RCC 7860 (cell line): Measurements from ENCODE around the gene GOLPH3.
"Not testable (repeated sequence)": the region's sequence is repeated elsewhere in the genome, so short reads cannot be mapped to it uniquely, and the experiment has no call there.

Experiments
- DNase-seq: peaks from one replicate; pipeline ENCODE4 v3.0.0-alpha.2; 2015; ENCODE audit warnings: low spot score
- FAIRE-seq: peaks from 2 replicates; lab custom pipeline; 2012; peaks lifted over from hg19 to GRCh38; lab: Jason Lieb, UNC

Gene GOLPH3

DNA sequence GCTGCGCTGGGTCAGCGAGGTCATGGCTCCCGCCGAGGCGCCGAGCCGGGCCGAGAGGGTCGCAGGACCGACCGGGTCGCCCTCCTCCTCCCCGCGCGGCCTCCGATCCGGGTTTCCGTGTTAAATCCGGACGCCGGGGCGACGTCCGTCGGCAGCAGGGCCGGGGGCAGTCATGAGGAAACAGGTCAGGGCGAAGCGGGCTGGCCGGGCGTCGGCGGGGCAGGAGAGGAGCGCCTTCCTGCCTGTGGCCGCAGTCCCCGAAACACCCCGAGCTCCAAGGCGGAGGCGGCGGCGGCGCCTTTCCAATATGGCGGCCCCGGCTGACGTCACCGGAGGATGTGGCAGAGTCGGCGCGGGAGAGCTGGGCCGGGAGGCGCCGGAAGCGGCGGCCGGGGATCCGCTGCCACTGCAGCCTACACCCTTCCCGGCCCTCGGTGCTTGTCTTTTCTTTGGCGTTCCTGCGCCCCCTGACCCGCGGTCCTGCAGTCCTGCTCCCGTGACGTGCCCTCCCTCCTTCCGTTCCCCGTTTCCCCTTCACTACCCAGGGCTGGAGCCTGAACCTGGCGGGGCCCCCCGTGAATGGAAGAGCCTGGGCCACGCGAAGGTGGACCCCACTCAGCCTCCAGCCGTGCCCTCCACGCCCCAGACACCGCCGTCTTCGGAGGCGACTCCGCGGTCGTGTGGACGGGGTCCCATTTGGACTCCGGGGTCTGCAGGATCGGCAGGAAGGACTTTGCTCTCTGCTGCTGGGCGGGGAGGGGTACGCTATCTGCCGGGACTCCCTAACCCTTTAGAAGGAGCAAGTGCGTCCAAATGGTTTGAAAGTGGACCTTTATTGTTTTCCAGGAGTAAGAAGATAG is at the start of gene GOLPH3:
Gene GOLPH3, minus strand, starts transcription at position 309 of the 860 bp plus-strand sequence. Its CDS starts 285 bp downstream, at position 24.
- DNase-seq (peak; percentile 86), FAIRE-seq (no peak)

DNA sequence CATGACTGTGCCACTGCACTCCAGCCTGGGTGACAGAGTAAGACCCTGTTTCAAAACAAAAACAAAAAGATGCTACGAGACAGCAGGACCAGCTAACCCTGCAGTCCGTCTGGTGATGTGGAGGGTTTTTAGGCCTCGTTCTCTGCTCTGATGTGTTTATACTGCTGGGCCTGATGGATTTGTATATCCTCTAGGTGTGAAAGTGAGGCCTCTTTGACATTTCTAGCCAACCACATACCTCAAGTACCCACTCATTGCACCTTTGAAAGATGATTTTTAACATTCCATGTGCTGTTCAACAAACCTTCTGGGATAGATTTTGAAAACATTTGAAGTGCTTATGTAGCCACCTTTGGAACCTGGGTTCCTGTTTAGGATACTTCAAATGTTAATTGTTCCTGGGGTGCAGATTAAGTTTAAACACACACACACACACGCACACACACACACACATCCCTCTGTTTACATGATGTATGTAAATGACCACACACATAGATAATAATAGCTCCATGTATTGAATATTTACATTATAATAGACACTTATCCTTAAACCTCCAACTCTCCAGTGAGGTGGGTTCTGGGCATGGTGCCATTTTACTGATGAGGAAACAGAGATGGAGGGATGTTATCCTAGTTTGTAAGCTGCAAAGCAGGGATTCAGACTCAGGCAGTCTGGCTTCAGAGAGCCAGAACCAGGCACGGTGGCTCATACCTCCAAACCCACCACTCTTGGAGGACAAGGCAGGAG is 48.8 kb upstream of the GOLPH3 start:
- no peak for FAIRE-seq
- DNase-seq: no peak

DNA sequence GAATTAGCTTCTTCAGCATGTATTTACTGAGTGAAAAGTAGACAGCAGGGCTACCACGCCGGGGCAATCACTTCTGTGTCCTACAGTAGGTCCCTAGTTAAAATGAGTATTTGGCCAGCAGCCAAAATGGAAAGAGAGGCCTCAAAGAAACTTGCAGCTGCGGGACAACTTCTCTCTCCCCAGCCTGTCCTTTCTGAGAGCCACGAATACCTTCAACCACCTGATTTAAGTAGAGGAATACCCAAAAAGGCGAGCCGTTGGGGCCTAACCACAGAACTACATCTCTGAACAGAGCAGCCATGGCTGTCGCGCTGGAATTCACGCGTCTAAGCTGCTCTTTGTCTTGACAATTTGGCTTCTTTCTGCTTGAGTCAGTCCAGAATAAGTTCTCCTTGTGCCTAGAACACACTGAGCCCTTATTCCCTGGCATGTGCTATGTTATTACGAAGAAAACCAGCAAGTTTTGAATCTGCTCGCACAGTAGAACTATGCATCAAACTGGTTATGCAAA is 43.8 kb upstream of the GOLPH3 start:
- no peak for FAIRE-seq

DNA sequence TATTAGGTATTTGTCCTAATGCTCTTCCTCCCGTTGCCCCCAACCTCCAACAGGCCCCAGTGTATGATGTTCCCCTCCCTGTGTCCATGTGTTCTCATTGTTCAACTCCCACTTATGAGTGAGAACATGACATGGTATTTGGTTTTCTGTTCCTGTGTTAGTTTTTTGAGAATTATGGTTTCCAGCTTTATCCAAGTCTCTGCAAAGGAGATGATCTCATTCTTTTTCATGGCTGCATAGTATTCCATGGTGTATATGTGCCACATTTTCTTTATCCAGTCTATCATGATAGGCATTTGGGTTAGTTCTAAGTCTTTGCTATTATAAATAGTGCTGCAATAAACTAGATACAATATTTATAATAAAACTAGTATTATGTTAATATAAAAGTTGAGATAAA is 40.2 kb upstream of the GOLPH3 start:
- DNase-seq, FAIRE-seq: not testable (repeated sequence)

More for the DNA sequence above, 43.8 kb upstream of the GOLPH3 start:
- no peak for DNase-seq

DNA sequence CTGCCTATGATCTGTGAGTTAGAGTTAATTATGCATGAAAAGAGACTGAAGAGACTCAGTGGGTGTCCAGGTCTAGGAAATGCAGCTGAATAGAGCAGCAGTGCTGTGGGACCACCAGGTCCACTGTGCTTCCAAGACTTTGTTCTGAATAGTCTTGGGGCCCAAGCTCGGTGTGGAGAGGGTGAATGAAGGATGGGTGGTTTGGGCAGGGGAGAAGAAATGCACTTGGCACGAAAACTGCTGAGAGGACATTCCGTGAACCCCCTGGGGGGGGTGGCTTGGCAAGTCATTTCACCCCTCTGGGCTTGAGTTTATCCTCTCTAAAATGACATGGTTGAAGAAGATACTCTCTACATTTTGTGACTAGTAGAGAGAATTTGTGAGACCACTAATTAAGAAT is 36.0 kb upstream of the GOLPH3 start:
- DNase-seq (no peak), FAIRE-seq (no peak)

DNA sequence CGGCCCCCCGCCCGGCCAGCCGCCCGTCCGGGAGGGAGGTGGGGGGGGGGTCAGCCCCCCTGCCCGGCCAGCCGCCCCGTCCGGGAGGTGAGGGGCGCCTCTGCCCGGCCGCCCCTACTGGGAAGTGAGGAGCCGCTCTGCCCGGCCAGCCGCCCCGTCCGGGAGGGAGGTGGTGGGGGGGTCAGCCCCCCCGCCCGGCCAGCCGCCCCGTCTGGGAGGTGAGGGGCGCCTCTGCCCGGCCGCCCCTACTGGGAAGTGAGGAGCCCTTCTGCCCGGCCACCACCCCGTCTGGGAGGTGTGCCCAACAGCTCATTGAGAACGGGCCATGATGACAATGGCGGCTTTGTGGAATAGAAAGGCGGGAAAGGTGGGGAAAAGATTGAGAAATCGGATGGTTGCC is 34.7 kb upstream of the GOLPH3 start:
- FAIRE-seq, DNase-seq: not testable (repeated sequence)

DNA sequence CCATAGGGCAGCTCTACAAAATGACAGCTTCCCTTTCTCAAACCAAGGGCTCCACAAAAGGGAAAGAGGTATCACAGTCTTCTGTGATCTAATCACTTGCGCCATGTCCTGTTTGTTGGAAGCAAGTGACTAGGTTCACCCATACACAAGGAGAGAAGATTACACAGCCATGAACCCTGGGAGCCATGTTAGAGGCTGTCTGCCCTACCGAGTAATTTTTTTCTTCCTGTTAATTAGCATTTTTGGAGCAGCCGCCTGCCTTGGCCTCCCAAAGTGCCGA is 33.2 kb upstream of the GOLPH3 start:
- FAIRE-seq: no peak
- no peak for DNase-seq

DNA sequence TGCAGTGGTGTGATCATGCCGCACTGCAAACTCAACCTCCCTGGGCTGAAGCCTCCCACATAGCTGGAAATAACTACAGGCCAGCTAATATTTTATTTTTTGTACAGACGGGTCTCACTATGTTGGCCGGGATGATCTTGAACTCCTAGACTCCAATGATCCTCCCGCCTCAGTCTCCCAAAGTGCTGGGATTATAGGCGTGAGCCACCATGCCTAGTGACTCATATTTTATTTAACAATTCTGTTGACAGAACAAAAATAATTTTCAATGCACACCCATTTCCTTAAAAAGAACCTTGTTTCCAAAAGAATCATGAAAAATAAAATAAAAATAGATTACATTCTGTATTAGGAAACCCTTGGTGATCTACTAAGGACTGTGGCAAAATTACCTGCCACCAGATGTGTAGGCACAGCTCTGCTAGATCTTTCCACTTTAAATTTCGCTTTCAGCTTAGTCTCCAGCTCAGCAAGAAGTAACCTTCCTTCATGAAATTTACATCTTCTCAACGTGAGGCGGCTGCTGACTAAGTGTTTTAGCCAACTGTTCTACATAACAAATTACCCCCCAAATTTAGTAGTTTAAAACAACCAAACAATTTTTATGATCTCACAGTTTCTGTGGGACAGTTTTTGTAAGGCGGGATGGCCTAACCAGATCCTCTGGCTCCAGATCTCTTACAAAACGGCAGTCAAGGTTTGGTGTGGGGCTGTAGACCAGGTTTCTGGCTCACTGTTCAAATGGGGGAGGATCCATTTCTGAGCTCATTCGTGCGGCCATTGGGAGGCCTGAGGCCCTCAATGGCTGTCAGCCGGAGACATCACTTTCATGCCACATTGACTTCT is 32.6 kb upstream of the GOLPH3 start:
- FAIRE-seq (no peak), DNase-seq (no peak)

DNA sequence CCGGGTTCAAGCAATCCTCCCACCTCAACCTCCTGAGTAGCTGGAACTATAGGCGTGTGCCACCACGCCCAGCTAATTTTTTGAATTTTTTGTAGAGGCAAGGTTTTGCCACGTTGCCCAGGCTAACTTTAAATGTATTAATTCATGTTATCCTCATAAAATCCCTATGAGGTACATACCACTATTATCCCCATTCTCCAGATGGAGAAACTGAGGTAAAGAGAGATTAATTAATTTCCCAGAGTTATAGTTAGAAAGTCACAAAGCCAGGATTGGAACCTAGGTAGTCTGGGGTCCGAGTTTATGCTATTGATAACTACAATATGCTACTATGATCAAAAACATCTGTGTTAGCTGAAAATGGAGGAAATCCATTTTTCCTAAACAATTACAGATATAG is 31.9 kb upstream of the GOLPH3 start:
- no peak for DNase-seq
- FAIRE-seq: no peak

DNA sequence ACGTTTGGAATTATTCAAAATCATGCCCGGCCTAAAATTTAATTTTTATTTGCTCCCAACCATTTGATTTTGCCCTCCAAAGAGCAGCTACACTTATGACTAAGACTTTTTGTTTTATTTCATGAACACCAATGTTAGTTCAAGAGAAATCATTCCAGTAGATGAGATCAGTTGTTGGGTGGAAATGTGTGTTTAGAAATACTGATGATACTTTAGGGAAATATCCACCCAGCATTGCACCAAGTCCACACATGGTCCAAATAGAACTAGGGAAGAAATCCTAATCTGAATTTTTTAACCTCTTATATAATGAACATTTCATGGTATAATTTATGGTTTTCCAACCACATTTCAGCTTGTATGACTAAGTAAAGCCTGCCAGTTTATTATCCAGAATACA is 28.3 kb upstream of the GOLPH3 start:
- FAIRE-seq (no peak), DNase-seq (no peak)

DNA sequence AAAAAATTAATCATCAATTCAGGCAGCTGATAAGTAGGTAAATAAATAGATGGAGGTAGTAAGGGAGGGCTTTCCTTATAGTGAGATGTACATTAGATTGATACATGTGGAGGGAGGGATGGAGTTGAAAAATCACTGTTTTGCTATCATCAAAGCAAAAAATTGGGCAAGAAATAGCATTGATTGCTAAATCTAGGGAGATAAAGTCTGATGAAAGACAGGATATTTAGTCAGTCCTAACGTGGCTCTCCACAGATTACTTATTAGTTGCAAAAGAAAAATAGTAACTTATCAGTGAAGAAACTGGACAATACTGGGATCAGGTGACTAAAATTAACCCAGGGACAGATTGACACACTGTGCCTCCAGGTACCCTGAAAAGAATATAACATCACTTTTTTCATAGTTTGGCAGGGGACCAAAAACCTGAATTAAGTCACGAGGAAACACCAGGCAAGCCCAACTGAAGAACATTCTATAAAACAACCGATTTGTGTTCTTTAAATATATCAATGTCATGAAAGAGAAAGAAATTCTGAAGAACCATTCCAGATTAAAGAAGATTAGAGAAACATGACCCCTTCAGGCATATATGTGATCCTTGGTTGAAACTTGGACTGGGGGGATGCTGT is 27.1 kb upstream of the GOLPH3 start:
- FAIRE-seq: peak; percentile 14
- no peak for DNase-seq

DNA sequence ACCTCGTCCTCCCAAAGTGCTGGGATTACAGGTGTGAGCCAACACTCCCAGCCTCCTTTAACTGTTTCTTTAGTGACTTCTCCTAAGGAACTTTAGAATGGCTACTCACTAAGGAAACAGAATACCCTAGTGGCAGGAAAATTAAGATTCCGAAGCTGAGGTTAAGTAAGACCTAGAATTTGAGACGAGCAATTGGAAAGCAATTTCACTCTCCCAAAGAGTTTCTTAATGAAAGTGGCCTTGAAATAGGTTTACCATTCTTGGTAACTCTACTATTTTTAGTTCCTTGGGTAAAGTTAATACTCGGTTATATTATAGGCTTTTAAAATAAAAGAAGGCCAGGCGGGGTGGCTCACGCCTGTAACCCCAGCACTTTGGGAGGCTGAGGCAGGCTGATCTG is 22.9 kb upstream of the GOLPH3 start:
- DNase-seq (no peak), FAIRE-seq (no peak)

DNA sequence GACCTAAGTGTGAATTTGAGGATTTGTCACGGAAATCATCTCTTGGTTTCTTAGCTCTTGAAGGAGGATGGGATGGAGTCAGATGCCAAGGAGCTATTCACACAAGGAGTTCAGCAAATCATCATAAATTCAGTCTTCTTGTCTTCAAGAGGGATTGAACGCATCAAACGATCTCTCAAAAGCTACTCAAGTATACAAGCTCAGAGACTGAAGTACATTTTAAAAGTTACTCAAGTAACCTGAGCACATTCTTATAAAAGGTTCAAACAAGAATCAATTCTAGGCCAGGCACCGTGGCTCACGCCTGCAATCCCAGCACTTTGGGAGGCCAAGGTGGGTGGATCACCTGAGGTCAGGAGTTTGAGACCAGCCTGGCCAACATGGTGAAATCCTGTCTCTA is 21.1 kb upstream of the GOLPH3 start:
- DNase-seq (no peak), FAIRE-seq (no peak)

DNA sequence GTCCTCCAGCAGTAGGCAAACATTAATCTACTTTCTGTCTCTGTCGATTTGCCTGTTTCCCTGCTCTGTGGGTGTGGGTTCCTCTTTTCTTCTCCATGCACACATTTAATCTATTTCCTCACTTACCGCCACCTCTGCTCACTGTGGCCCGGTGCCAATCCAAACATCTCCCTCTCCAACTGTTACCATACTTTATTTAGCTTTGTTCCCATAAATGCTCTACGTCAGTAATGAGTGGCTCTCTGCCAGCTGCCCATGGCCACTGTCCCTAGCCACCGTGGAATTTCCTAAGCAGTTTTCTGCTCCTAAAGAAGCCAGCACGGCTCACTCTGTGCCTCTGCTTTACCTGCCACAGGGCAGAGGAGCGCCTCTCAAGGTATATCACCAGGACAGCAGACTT is 19.5 kb upstream of the GOLPH3 start:
- FAIRE-seq (peak; percentile 94), DNase-seq (peak; percentile 94)

DNA sequence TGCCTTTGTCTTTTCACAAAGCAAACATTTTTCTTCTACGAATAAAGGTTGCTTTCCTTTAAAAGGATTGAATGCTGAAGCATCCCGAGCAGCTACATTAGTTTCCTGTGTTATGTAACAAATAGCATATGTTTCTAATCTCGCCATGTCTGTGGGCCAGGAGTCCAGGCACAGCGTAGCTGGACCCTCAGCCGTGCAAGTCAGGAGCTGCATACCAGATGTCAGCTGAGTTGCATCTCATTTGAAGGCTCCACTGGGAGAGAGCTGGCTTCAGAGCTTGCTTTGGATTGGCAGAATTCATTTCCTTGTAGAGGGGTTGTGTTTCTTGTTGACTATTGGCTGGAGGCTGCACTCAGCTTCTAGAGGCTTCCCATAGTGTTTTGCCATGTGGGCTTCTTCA is 16.0 kb upstream of the GOLPH3 start:
- no peak for DNase-seq
- no peak for FAIRE-seq

DNA sequence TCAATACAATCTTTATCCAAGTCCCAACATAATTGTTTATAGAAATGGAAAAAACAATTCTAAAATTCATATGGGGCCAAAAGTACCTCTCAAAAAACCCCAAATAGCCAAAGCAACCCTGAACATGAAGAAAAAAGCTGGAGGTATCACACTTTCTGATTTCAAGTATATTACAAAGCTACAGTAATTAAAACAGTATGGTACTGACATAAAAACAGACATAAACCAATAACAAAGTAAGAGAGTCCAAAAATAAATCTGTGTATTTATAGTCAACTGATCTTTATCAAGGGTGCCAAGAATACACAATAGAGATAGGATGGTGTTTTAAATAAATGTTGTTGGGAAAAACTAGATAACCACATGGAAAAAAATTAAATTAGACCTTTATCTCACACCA is 13.6 kb upstream of the GOLPH3 start:
- FAIRE-seq (no peak), DNase-seq (no peak)

DNA sequence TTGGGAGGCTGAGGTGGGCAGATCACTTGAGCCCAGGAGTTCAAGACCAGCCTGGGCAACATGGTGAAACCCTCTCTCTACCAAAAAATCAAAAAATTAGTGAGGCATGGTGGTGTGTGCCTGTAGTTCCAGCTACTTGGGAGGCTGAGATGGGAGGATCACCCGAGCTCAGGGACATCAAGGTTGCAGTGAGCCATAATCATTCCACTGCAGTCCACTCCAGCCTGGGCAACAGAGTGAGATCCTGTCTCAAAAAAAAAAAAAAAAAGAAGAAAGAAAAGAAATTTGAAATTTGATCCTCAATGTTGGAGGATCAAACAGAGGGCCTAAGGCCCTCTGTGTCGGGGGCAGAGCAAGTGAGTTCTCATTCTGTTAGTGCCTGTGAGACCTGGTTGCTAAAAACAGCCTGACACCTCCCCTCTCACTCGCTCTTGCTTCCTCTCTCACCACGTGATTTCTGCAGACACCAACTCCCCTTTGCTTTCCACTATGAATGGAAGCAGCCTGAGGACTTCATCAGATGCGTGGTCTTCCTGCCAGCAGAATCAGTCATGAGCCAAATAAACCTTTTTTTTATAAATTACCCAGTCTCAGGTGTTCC is 8.4 kb upstream of the GOLPH3 start:
- FAIRE-seq: no peak
- DNase-seq: no peak

DNA sequence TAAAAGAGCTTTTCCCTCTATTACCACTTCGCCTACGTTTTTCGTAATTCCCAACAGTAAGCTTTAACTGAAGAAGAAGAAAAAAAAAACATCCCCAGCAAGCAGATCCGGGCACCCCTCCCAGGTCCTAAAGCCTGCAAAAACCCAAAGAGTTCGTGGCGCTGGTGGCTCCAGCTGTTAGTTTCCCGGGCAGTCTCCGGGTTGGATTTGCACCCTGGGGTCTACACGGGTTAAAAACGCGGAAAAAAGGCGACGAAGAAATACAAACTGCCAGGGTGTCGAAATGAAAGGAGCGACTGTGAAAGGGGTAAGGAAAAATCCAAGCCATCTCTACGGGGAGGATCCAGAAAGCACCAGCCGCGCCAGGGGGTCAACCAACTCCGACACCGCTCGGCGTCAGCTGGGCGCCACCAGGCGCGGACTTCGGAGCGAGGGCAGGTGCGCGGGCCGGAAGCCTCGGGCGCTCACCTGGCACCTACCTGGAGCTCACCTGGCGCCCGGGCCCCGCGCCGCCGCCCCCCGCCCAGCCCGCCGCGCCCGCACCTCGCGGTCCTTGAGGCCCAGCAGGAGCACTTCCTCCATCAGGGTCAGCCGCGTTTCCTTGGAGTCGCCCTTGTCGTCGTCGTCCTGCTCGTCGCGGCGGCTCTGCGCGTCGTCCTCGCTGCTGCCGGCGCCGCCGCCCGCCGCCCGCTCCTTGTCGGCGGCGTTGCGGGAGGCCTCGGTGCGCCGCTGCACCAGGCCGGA is 680 bp downstream of the GOLPH3 start:
- DNase-seq (peak; percentile 43), FAIRE-seq (no peak)

DNA sequence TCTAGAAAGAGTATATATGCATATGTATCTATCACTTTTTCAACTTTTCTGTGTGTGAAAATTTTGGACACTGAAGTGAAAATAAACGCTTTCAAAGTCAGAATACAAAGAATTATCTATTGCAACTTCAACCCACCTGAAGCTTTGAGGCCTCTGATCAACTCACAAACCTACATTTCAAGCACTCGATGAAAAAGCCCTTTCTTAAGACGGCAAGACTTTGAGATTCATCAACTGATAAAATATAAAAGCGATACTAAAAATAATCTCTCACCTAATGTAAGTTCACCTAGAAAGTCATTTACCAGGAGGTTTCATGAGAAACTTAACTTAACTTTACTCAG is 1.2 kb downstream of the GOLPH3 start:
- FAIRE-seq: no peak
- DNase-seq: no peak
